ENCODE data around the gene AFTPH.

The AFTPH gene

GRCh38 chr2:64537991-64538390, 13.9 kb downstream of the AFTPH start:
- Histone ChIP-seq H3K4me1 (ENCODE audit: control insufficient read depth, insufficient read depth, low read length) (peaks cover 14% of the 10 kb centered on the region), H3K27ac (ENCODE audit: extremely low read depth, low read depth, low read length) (no peak overlapping the region), H3K9me3 (ENCODE audit: control insufficient read depth, insufficient read depth, low read depth, low read length) (no peaks in the 10 kb centered on the region), H3K36me3 (ENCODE audit: control insufficient read depth in 2 of 2, insufficient read depth in 1 of 2, low read length in 2 of 2) (no peaks in the 10 kb centered on the region), H3K4me3 (ENCODE audit: low read depth, low read length) (no peak overlapping the region)
- ChIA-PET CTCF (no interaction called here), POLR2A (no interaction called here)
- TF ChIP-seq CTCF (tag by site-specific recombination; IDR thresholded peaks at IDR 0.05) (no peak), ZNF558 (tag by site-specific recombination; IDR thresholded peaks at IDR 0.05) (no peak), KLF9 (tag by site-specific recombination; IDR thresholded peaks at IDR 0.05; ENCODE audit: low read depth) (no peak), ZNF623 (tag by site-specific recombination; IDR thresholded peaks at IDR 0.05) (no peak), ZBTB7A (tag by site-specific recombination; IDR thresholded peaks at IDR 0.05; ENCODE audit: low read depth) (no peak), ZEB2 (tag by site-specific recombination; IDR thresholded peaks at IDR 0.05) (no peak), WT1 (tag by site-specific recombination; IDR thresholded peaks at IDR 0.05) (no peak), TSHZ1 (tag by site-specific recombination; IDR thresholded peaks at IDR 0.05; ENCODE audit: borderline replicate concordance) (no peak), ZNF747 (tag by site-specific recombination; IDR thresholded peaks at IDR 0.05) (no peak), ZNF791 (tag by site-specific recombination; IDR thresholded peaks at IDR 0.05) (no peak), ZNF670 (tag by site-specific recombination; IDR thresholded peaks at IDR 0.05; ENCODE audit: low read depth) (no peak), ZNF121 (tag by site-specific recombination; IDR thresholded peaks at IDR 0.05) (no peak), ZBTB6 (tag by site-specific recombination; IDR thresholded peaks at IDR 0.05) (no peak), HOXC10 (CRISPR knock-in tag; IDR thresholded peaks at IDR 0.05) (no peak), ZNF169 (tag by site-specific recombination; IDR thresholded peaks at IDR 0.05) (no peak), ZNF843 (tag by site-specific recombination; IDR thresholded peaks at IDR 0.05) (no peak), ZNF146 (tag by site-specific recombination; IDR thresholded peaks at IDR 0.05) (no peak)
- TF ChIP-seq, protein P1, sequence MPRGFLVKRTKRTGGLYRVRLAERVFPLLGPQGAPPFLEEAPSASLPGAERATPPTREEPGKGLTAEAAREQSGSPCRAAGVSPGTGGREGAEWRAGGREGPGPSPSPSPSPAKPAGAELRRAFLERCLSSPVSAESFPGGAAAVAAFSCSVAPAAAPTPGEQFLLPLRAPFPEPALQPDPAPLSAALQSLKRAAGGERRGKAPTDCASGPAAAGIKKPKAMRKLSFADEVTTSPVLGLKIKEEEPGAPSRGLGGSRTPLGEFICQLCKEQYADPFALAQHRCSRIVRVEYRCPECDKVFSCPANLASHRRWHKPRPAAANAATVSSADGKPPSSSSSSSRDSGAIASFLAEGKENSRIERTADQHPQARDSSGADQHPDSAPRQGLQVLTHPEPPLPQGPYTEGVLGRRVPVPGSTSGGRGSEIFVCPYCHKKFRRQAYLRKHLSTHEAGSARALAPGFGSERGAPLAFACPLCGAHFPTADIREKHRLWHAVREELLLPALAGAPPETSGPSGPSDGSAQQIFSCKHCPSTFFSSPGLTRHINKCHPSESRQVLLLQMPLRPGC (tag by site-specific recombination; IDR thresholded peaks at IDR 0.05), result no peak
- TF ChIP-seq, protein P2, sequence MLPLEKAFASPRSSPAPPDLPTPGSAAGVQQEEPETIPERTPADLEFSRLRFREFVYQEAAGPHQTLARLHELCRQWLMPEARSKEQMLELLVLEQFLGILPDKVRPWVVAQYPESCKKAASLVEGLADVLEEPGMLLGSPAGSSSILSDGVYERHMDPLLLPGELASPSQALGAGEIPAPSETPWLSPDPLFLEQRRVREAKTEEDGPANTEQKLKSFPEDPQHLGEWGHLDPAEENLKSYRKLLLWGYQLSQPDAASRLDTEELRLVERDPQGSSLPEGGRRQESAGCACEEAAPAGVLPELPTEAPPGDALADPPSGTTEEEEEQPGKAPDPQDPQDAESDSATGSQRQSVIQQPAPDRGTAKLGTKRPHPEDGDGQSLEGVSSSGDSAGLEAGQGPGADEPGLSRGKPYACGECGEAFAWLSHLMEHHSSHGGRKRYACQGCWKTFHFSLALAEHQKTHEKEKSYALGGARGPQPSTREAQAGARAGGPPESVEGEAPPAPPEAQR (tag by site-specific recombination; IDR thresholded peaks at IDR 0.05), result no peak
